Calu3 (cell line): Measurements from ENCODE around the gene TUT4. TPM values are rescaled to one million over a fixed set of nuclear protein-coding genes. Genes with fewer than 3 reads are reported as not detected.
"Not testable (repeated sequence)": the region's sequence is repeated elsewhere in the genome, so short reads cannot be mapped to it uniquely, and the experiment has no call there.

Experiments used
- BruUV-seq: library from RNA; stranded (reverse); fragments of 400-500 nt; replicated peaks from 2 replicates; lab custom pipeline; 2021; lab: Mats Ljungman, UMichigan
- CTCF ChIA-PET: fragments of 300-600 bp; sonication (Branson Sonifier 250); formaldehyde crosslinking; loops from one replicate; lab custom pipeline; 2022; ENCODE audit warnings: antibody characterized with exemption; lab: Charles Lee
- DNase-seq: peaks from one replicate; pipeline ENCODE4 v3.0.0; 2022
- H3K27ac Mint-ChIP-seq: one replicate; pipeline ENCODE4 v1.8.0; 2022; ENCODE audit warnings: mixed read lengths; ENCODE audit not compliant: unreplicated experiment
- H3K27me3 Mint-ChIP-seq: one replicate; pipeline ENCODE4 v1.8.0; 2022; ENCODE audit warnings: mixed read lengths; ENCODE audit not compliant: unreplicated experiment
- H3K36me3 Mint-ChIP-seq: one replicate; pipeline ENCODE4 v1.8.0; 2022; ENCODE audit warnings: mild to moderate bottlenecking, moderate library complexity, mixed read lengths; ENCODE audit not compliant: insufficient read depth, unreplicated experiment
- H3K4me1 Mint-ChIP-seq: one replicate; pipeline ENCODE4 v1.8.0; 2022; ENCODE audit warnings: mild to moderate bottlenecking, low read depth, mixed read lengths; ENCODE audit not compliant: unreplicated experiment
- H3K4me3 Mint-ChIP-seq: one replicate; pipeline ENCODE4 v1.8.0; 2022; ENCODE audit warnings: mild to moderate bottlenecking, low read depth, moderate library complexity, mixed read lengths; ENCODE audit not compliant: unreplicated experiment
- H3K9me3 Mint-ChIP-seq: one replicate; pipeline ENCODE4 v1.8.0; 2022; ENCODE audit warnings: low read depth, mixed read lengths; ENCODE audit not compliant: unreplicated experiment
- CTCF ChIP-seq: fragments of 200-600 bp; IDR thresholded peaks from one replicate; pipeline ENCODE4 v1.8.0; 2022; ENCODE audit warnings: antibody characterized with exemption; ENCODE audit not compliant: unreplicated experiment
- intact Hi-C: fragments of 100-400 bp; cut with micrococcal nuclease; formaldehyde crosslinking; loops from one replicate; pipeline ENCODE4 v1.10.0; 2022; ENCODE audit not compliant: unreplicated experiment
- total RNA-seq: library from RNA; stranded (reverse); gene quantifications from 2 replicates; pipeline ENCODE4 v1.2.3, GENCODE V29; 2022

The TUT4 gene
- total RNA-seq, 1 experiment from 2014 or later = 55.9 TPM

GRCh38 chr1:52580283-52580682 lies 27.4 kb upstream of the TUT4 start:
- intact Hi-C loops = no loop called here
- BruUV-seq = no TSS peak
- no peaks in the 10 kb centered on the region for H3K9me3 Mint-ChIP-seq
- TF ChIP-seq CTCF = no peak
- no peaks in the 10 kb centered on the region for H3K4me1 Mint-ChIP-seq
- H3K4me3 Mint-ChIP-seq = no peak overlapping the region
- no peak for DNase-seq
- H3K36me3 Mint-ChIP-seq = no peaks in the 10 kb centered on the region
- CTCF ChIA-PET = interaction anchor here (0.7 kb wide), 1 partner anchor 24 kb away, joined by 3 read pairs; no protein-coding TSS in a partner anchor
- peaks cover 40% of the 10 kb centered on the region for H3K27me3 Mint-ChIP-seq
- H3K27ac Mint-ChIP-seq = no peak overlapping the region

- Mint-ChIP-seq H3K9me3 (no peaks in the 10 kb centered on the region), H3K27me3 (peaks cover 31% of the 10 kb centered on the region), H3K36me3 (no peaks in the 10 kb centered on the region), H3K4me3 (no peak overlapping the region), H3K27ac (no peak overlapping the region), H3K4me1 (peaks cover 6% of the 10 kb centered on the region)
- no TSS peak for BruUV-seq
- DNase-seq = no peak
- no peak for TF ChIP-seq CTCF
- intact Hi-C loops = no loop called here
- CTCF ChIA-PET = interaction anchor here (0.7 kb wide), 1 partner anchor 24 kb away, joined by 3 read pairs; no protein-coding TSS in a partner anchor
Observed at GRCh38 chr1:52579415-52579814, 26.5 kb upstream of the TUT4 start.

DNA sequence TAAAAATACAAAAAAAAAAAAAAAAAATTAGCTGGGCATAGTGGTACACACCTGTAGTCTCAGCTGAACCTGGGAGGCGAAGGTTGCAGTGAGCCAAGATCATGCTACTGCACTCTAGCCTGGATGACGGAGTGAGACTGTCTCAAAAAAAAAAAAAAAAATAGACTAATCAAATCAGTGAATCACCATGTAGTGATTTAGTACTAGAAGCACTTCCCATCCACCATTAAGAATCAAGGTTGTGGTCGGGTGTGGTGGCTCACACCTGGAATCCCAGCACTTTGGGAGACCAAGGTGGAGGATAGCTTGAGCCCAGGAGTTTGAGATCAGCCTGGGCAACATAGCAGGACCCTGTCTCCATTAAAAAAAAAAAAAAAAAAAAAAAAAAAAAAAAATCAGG lies 25.2 kb upstream of the TUT4 start:
- CTCF ChIA-PET = interaction anchor here (0.6 to 0.7 kb wide), 2 partner anchors 16 to 22 kb away, joined by 3 read pairs; no protein-coding TSS in a partner anchor
- BruUV-seq, H3K27ac Mint-ChIP-seq, H3K36me3 Mint-ChIP-seq, DNase-seq, intact Hi-C loops, H3K4me3 Mint-ChIP-seq, H3K4me1 Mint-ChIP-seq, H3K9me3 Mint-ChIP-seq: not testable (repeated sequence)
- peaks cover 17% of the 10 kb centered on the region for H3K27me3 Mint-ChIP-seq

DNA sequence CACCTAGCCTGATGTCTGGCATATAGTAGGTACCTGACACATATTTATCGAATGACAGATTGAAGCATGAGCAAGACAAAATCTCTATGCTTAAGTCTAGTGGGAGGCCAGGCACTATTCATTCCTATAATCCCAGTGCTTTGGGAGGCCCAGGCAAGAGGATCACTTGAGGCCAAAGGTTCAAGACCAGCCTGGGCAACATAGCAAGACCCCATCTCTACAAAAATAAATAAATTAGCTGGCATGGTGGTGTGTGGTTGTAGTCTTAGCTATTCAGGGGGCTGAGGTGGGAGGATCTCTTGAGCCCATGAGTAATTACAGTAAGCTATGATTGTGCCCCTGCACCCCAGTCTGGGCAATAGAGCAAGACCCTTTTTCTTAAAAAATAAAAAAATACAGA lies 23.2 kb upstream of the TUT4 start:
- no peak overlapping the region for H3K4me3 Mint-ChIP-seq
- intact Hi-C loops = no loop called here
- no peaks in the 10 kb centered on the region for H3K9me3 Mint-ChIP-seq
- H3K36me3 Mint-ChIP-seq = no peaks in the 10 kb centered on the region
- BruUV-seq = no TSS peak
- H3K27ac Mint-ChIP-seq = no peak overlapping the region
- TF ChIP-seq CTCF = no peak
- CTCF ChIA-PET = interaction anchor here (0.6 kb wide), 1 partner anchor 8 kb away, joined by 4 read pairs; no protein-coding TSS in a partner anchor
- DNase-seq = no peak
- H3K4me1 Mint-ChIP-seq = peaks cover 7% of the 10 kb centered on the region
- H3K27me3 Mint-ChIP-seq = peaks cover 16% of the 10 kb centered on the region

- peaks cover 18% of the 10 kb centered on the region for H3K27me3 Mint-ChIP-seq
- no peak overlapping the region for H3K4me3 Mint-ChIP-seq
- DNase-seq = no peak
- H3K4me1 Mint-ChIP-seq = peaks cover 7% of the 10 kb centered on the region
- intact Hi-C loops = no loop called here
- no peak overlapping the region for H3K27ac Mint-ChIP-seq
- no peak for TF ChIP-seq CTCF
- H3K36me3 Mint-ChIP-seq = no peaks in the 10 kb centered on the region
- CTCF ChIA-PET = no interaction called here
- BruUV-seq = no TSS peak
- no peaks in the 10 kb centered on the region for H3K9me3 Mint-ChIP-seq
Observed at GRCh38 chr1:52574594-52574993, 21.7 kb upstream of the TUT4 start.
